GM23338 (cell line): ENCODE results near the gene MEF2D. TPM values are rescaled to one million over a fixed set of nuclear protein-coding genes. Genes with fewer than 3 reads are reported as not detected.

Experiments
- ATAC-seq: fragments of 200-7000 bp; cut with Tn5 transposase; 3 replicates; pipeline ENCODE4 v1.9.1; 2020
- DNase-seq: peaks from one replicate; pipeline ENCODE4 v3.0.0-alpha.2; 2015; ENCODE audit warnings: low spot score
- H2AFZ ChIP-seq: fragments of 200-600 bp; sonication (generic); 2 replicates; pipeline ENCODE4 v1.8.0; 2016; ENCODE audit warnings: antibody characterized with exemption, mild to moderate bottlenecking, moderate library complexity
- H3F3A ChIP-seq: fragments of 200-600 bp; sonication (generic); replicated peaks from 2 replicates; pipeline ENCODE4 v1.8.0; 2017; ENCODE audit warnings: antibody characterized with exemption, mixed run types, low read depth
- H3K27ac ChIP-seq: fragments of 200-600 bp; sonication (generic); 2 replicates; pipeline ENCODE4 v1.6.1; 2016; ENCODE audit warnings: low read depth
- H3K27me3 ChIP-seq: fragments of 200-600 bp; sonication (generic); 2 replicates; pipeline ENCODE4 v1.8.0; 2016; ENCODE audit warnings: mild to moderate bottlenecking, mixed run types, moderate library complexity; ENCODE audit not compliant: insufficient read depth
- H3K36me3 ChIP-seq: fragments of 200-600 bp; sonication (generic); 2 replicates; pipeline ENCODE4 v1.8.0; 2016; ENCODE audit warnings: mild to moderate bottlenecking; ENCODE audit not compliant: insufficient read depth
- H3K4me1 ChIP-seq: fragments of 200-600 bp; sonication (generic); 2 replicates; pipeline ENCODE4 v1.8.0; 2016; ENCODE audit warnings: mild to moderate bottlenecking, moderate library complexity; ENCODE audit not compliant: insufficient read depth
- H3K4me2 ChIP-seq: fragments of 200-600 bp; sonication (generic); 2 replicates; pipeline ENCODE4 v1.7.1; 2017; ENCODE audit warnings: mixed run types
- H3K4me3 ChIP-seq: fragments of 200-600 bp; sonication (generic); 2 replicates; pipeline ENCODE4 v1.6.1; 2016; ENCODE audit warnings: mixed run types
- H3K79me2 ChIP-seq: fragments of 200-600 bp; sonication (generic); replicated peaks from 2 replicates; pipeline ENCODE4 v1.8.0; 2017; ENCODE audit warnings: mild to moderate bottlenecking; ENCODE audit not compliant: insufficient read depth
- H3K9me2 ChIP-seq: fragments of 200-600 bp; sonication (generic); 2 replicates; pipeline ENCODE4 v1.8.0; 2017; ENCODE audit not compliant: insufficient read depth
- H4K20me1 ChIP-seq: fragments of 200-600 bp; sonication (generic); replicated peaks from 2 replicates; pipeline ENCODE4 v1.8.0; 2017; ENCODE audit warnings: mild to moderate bottlenecking; ENCODE audit not compliant: insufficient read depth
- H3K27ac Mint-ChIP-seq: 2 replicates; pipeline ENCODE4 v1.8.0; 2020; ENCODE audit warnings: inconsistent platforms, mild to moderate bottlenecking, moderate library complexity, mixed read lengths
- H3K27me3 Mint-ChIP-seq: 3 replicates; pipeline ENCODE4 v1.8.0; 2022; ENCODE audit warnings: low read depth, mild to moderate bottlenecking, moderate library complexity, mixed read lengths, inconsistent platforms; ENCODE audit not compliant: insufficient read depth, poor library complexity
- H3K36me3 Mint-ChIP-seq: 3 replicates; pipeline ENCODE4 v1.8.0; 2021; ENCODE audit warnings: low read depth, mild to moderate bottlenecking, inconsistent platforms, moderate library complexity, mixed read lengths
- H3K4me1 Mint-ChIP-seq: 3 replicates; pipeline ENCODE4 v1.8.0; 2020; ENCODE audit warnings: mild to moderate bottlenecking, inconsistent platforms, mixed read lengths
- H3K4me3 Mint-ChIP-seq: 3 replicates; pipeline ENCODE4 v1.8.0; 2021; ENCODE audit warnings: moderate library complexity, mild to moderate bottlenecking, inconsistent platforms, mixed read lengths
- H3K9me3 Mint-ChIP-seq: 3 replicates; pipeline ENCODE4 v1.8.0; 2020; ENCODE audit warnings: moderate library complexity, mild to moderate bottlenecking, inconsistent platforms, mixed read lengths
- CREB1 ChIP-seq: fragments of 250-450 bp; sonication (Bioruptor Pico); IDR thresholded peaks from 2 replicates; pipeline ENCODE4 v1.5.0; 2020; ENCODE audit warnings: low read depth, mild to moderate bottlenecking, moderate library complexity
- EZH2 ChIP-seq: fragments of 200-600 bp; sonication (generic); IDR thresholded peaks from one replicate; pipeline ENCODE4 v1.8.0; 2017; ENCODE audit warnings: antibody characterized with exemption, mild to moderate bottlenecking, low read depth; ENCODE audit not compliant: unreplicated experiment
- JUNB ChIP-seq: IDR thresholded peaks from one replicate; pipeline ENCODE4 v1.6.1; 2016; ENCODE audit warnings: antibody characterized with exemption; ENCODE audit not compliant: unreplicated experiment
- NANOG ChIP-seq: IDR thresholded peaks from 2 replicates; pipeline ENCODE4 v1.6.1; 2016; ENCODE audit warnings: antibody characterized with exemption, borderline replicate concordance
- POLR2AphosphoS5 ChIP-seq: IDR thresholded peaks from 2 replicates; pipeline ENCODE4 v1.6.1; 2016; ENCODE audit warnings: antibody characterized with exemption, low read depth
- STAT1 ChIP-seq: IDR thresholded peaks from one replicate; pipeline ENCODE4 v1.6.1; 2016; ENCODE audit warnings: antibody characterized with exemption; ENCODE audit not compliant: unreplicated experiment
- ZNF114 ChIP-seq: fragments of 250-450 bp; sonication (Bioruptor Pico); IDR thresholded peaks from 2 replicates; pipeline ENCODE4 v1.5.0; 2020; ENCODE audit warnings: mild to moderate bottlenecking, moderate library complexity
- ZNF331 ChIP-seq: fragments of 250-450 bp; sonication (Bioruptor Pico); IDR thresholded peaks from 2 replicates; pipeline ENCODE4 v1.5.0; 2020; ENCODE audit warnings: low read depth, mild to moderate bottlenecking, moderate library complexity
- polyA plus RNA-seq: library from polyadenylated mRNA; unstranded; fragments of >200 nt; fragmentation: Nextera tagmentation; extraction: Ambion mirVana; gene quantifications from 2 replicates; pipeline ENCODE4 v1.2.1, GENCODE V29; 2016
- total RNA-seq: library from RNA; depleted of rRNA; stranded (reverse); fragments of >200 nt; shearing (Covaris generic); gene quantifications from 2 replicates; pipeline ENCODE4 v1.2.3, GENCODE V29; 2014
- TF ChIP-seq, protein P1 (sequence below), 2 experiments: fragments of 200-600 bp in 1 of 2; sonication (generic) in 1 of 2; conservative IDR thresholded peaks; 2 replicates each; pipeline versions ENCODE4 v1.5.1 to v1.6.1; 2016 to 2017; ENCODE audit warnings: antibody characterized with exemption in 2 of 2, low read depth in 2 of 2, mild to moderate bottlenecking in 2 of 2, moderate library complexity in 1 of 2
- TF ChIP-seq, protein P2 (sequence below): fragments of 250-450 bp; sonication (Bioruptor Pico); IDR thresholded peaks from 2 replicates; pipeline ENCODE4 v1.5.0; 2020; ENCODE audit warnings: mild to moderate bottlenecking, moderate library complexity
- TF ChIP-seq, protein P3 (sequence below): IDR thresholded peaks from 2 replicates; pipeline ENCODE4 v1.6.1; 2016; ENCODE audit warnings: antibody characterized with exemption

MEF2D gene
- total and polyA plus RNA-seq, 2 experiments from 2014 or later: 10.6 to 15.5 TPM

DNA sequence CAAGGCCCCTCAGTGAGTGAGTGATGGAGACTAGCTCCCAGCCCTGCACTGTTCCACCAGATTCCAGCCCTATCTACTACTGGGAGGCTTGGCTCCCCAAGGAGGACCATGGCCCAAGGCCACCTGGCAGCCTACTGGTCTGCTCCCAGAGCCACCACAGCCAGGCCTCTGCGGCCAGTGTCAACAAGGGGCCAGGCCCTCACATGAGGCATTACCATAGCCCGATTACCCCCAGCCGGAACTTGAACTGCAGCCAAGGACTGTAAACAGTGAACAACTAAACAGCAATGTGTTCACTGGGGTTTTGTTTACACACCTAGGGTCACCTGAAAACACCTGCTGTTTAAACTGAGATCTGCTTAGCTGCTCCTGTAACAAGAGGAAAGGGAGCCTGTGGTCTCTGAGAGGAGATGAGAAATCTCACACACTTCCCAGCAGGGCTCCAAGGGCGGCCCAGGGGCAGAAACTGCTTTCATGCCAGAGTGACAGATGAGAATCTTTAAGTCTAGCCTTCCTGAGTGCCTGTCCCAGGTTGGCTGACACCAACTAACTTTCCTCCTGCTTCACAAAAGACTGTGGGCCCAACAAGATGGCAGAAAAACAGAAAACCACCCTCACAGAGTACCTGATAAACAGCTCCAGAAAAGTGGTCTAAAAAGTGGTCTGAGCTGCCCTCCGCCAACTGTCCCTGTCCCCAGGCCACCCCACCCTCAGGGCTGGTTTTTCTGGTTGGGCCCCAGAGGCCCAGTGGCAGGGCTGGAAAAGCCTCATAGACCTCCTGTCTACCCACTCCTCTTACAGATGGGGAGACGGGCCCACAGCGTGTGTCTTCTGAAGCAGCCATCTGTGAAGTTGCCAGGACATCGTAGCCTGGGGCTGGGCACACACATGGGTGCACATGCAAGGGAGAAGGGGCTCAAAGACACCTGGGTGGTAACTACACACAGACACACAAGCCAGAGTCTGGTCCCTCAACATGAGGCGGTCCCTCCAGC, 28.8 kb downstream of the MEF2D start (continued):
- TF ChIP-seq, protein P1, sequence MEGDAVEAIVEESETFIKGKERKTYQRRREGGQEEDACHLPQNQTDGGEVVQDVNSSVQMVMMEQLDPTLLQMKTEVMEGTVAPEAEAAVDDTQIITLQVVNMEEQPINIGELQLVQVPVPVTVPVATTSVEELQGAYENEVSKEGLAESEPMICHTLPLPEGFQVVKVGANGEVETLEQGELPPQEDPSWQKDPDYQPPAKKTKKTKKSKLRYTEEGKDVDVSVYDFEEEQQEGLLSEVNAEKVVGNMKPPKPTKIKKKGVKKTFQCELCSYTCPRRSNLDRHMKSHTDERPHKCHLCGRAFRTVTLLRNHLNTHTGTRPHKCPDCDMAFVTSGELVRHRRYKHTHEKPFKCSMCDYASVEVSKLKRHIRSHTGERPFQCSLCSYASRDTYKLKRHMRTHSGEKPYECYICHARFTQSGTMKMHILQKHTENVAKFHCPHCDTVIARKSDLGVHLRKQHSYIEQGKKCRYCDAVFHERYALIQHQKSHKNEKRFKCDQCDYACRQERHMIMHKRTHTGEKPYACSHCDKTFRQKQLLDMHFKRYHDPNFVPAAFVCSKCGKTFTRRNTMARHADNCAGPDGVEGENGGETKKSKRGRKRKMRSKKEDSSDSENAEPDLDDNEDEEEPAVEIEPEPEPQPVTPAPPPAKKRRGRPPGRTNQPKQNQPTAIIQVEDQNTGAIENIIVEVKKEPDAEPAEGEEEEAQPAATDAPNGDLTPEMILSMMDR (conservative IDR thresholded peaks at IDR 0.05; ENCODE audit: low read depth in 2 of 2): no peak
- TF ChIP-seq ZNF114 (CRISPR knock-in tag) (no peak), NANOG (no peak), JUNB (no peak)

DNA sequence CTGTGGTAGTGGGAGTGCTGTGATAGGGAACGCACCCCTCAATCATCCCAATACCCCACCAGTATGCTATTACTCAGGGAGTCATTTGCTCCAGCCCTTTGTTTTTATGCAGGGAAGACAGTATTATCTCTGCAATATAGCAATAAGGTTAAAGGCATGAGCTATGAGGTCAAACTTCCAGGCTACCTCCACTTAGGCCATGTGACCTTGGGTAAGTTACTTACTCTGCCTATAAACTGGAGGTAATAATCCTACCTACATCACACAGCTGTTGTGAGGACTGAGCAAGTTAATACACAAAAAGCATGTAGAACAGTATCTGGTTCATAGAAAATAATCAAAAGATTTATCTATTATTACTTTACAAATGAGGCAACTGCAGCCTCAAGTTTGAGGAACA, 30.1 kb downstream of the MEF2D start:
- no peak overlapping the region for H3K4me3 ChIP-seq
- Mint-ChIP-seq H3K27ac (no peak overlapping the region), H3K27me3 (peaks cover 13% of the 10 kb centered on the region), H3K36me3 (peaks cover 32% of the 10 kb centered on the region), H3K4me3 (no peak overlapping the region), H3K9me3 (no peaks in the 10 kb centered on the region; the same call in 2 of the 3 replicates), H3K4me1 (peaks cover 13% of the 10 kb centered on the region)
- H2AFZ ChIP-seq: no peak overlapping the region
- DNase-seq (no peak), ATAC-seq (no peak)
- no peaks in the 10 kb centered on the region for H3K79me2 ChIP-seq
- no peaks in the 10 kb centered on the region for H3K9me2 ChIP-seq
- peaks cover 11% of the 10 kb centered on the region for H3K4me1 ChIP-seq
- H3K4me2 ChIP-seq: no peak overlapping the region
- H3K27ac ChIP-seq: no peak overlapping the region
- no peaks in the 10 kb centered on the region for H4K20me1 ChIP-seq
- H3K36me3 ChIP-seq: peaks cover 5% of the 10 kb centered on the region; the same call in 1 of the 2 replicates
- no peaks in the 10 kb centered on the region for H3K27me3 ChIP-seq
- no peaks in the 10 kb centered on the region for H3F3A ChIP-seq
- TF ChIP-seq POLR2AphosphoS5 (no peak), ZNF114 (CRISPR knock-in tag) (no peak), JUNB (no peak), NANOG (no peak), ZNF331 (no peak), EZH2 (no peak), CREB1 (no peak), STAT1 (no peak)
- TF ChIP-seq, protein P1 (conservative IDR thresholded peaks at IDR 0.05; ENCODE audit: low read depth in 2 of 2): no peak
- TF ChIP-seq, protein P2, sequence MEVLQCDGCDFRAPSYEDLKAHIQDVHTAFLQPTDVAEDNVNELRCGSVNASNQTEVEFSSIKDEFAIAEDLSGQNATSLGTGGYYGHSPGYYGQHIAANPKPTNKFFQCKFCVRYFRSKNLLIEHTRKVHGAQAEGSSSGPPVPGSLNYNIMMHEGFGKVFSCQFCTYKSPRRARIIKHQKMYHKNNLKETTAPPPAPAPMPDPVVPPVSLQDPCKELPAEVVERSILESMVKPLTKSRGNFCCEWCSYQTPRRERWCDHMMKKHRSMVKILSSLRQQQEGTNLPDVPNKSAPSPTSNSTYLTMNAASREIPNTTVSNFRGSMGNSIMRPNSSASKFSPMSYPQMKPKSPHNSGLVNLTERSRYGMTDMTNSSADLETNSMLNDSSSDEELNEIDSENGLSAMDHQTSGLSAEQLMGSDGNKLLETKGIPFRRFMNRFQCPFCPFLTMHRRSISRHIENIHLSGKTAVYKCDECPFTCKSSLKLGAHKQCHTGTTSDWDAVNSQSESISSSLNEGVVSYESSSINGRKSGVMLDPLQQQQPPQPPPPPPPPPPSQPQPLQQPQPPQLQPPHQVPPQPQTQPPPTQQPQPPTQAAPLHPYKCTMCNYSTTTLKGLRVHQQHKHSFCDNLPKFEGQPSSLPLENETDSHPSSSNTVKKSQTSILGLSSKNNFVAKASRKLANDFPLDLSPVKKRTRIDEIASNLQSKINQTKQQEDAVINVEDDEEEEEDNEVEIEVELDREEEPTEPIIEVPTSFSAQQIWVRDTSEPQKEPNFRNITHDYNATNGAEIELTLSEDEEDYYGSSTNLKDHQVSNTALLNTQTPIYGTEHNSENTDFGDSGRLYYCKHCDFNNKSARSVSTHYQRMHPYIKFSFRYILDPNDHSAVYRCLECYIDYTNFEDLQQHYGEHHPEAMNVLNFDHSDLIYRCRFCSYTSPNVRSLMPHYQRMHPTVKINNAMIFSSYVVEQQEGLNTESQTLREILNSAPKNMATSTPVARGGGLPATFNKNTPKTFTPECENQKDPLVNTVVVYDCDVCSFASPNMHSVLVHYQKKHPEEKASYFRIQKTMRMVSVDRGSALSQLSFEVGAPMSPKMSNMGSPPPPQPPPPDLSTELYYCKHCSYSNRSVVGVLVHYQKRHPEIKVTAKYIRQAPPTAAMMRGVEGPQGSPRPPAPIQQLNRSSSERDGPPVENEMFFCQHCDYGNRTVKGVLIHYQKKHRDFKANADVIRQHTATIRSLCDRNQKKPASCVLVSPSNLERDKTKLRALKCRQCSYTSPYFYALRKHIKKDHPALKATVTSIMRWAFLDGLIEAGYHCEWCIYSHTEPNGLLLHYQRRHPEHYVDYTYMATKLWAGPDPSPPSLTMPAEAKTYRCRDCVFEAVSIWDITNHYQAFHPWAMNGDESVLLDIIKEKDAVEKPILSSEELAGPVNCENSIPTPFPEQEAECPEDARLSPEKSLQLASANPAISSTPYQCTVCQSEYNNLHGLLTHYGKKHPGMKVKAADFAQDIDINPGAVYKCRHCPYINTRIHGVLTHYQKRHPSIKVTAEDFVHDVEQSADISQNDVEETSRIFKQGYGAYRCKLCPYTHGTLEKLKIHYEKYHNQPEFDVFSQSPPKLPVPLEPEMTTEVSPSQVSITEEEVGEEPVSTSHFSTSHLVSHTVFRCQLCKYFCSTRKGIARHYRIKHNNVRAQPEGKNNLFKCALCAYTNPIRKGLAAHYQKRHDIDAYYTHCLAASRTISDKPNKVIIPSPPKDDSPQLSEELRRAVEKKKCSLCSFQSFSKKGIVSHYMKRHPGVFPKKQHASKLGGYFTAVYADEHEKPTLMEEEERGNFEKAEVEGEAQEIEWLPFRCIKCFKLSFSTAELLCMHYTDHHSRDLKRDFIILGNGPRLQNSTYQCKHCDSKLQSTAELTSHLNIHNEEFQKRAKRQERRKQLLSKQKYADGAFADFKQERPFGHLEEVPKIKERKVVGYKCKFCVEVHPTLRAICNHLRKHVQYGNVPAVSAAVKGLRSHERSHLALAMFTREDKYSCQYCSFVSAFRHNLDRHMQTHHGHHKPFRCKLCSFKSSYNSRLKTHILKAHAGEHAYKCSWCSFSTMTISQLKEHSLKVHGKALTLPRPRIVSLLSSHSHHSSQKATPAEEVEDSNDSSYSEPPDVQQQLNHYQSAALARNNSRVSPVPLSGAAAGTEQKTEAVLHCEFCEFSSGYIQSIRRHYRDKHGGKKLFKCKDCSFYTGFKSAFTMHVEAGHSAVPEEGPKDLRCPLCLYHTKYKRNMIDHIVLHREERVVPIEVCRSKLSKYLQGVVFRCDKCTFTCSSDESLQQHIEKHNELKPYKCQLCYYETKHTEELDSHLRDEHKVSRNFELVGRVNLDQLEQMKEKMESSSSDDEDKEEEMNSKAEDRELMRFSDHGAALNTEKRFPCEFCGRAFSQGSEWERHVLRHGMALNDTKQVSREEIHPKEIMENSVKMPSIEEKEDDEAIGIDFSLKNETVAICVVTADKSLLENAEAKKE (CRISPR knock-in tag): no peak
- TF ChIP-seq, protein P3, sequence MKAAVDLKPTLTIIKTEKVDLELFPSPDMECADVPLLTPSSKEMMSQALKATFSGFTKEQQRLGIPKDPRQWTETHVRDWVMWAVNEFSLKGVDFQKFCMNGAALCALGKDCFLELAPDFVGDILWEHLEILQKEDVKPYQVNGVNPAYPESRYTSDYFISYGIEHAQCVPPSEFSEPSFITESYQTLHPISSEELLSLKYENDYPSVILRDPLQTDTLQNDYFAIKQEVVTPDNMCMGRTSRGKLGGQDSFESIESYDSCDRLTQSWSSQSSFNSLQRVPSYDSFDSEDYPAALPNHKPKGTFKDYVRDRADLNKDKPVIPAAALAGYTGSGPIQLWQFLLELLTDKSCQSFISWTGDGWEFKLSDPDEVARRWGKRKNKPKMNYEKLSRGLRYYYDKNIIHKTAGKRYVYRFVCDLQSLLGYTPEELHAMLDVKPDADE: no peak
